NCI-H524 (cell line): ENCODE measurements around the gene ANKRD11.
A peak's percentile ranks its signal among the peaks of the same experiment; 100 is the strongest.
"Not testable (repeated sequence)": the region's sequence is repeated elsewhere in the genome, so short reads cannot be mapped to it uniquely, and the experiment has no call there.

Experiments
- DNase-seq, 2 experiments: peaks; one replicate each; lab custom pipeline; 2025; lab: John Stamatoyannopoulos, UW

The ANKRD11 gene

DNA sequence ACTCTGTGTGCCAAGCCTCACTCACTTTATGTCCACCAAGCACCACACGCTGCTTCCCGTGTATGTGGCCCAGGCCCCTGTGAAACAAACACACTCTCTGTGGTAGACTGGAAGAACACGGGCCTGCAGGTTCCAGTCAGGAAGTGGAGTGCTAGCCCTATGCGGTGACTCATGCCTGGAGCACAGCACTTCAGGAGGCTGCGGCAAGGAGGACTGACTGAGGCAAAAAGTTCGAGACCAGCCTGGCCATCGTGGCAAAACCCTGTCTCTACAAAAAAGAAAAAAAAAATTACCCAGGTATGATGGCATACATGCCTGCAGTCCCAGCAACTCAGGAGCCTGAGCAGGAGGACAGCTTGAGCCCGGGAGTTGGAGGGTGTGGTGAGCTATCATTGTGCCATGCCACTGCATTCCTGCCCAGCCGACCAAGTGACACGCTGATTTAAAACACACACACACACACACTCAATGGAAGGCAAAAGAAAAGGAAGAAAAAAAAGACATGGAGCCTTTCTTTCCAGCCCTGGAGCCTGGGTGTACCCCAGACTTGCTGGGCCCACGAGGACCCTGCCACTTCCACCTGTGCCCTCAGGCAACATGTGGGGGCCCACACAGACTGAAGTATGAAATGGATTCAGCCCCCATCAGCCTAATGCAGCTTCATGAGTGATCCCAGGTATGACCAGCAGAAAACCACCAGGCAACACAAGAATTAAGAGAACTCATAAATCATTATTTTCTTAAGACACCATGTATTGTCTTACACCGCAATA lies 126.6 kb downstream of the ANKRD11 start:
- peak in 1 of 2 experiments; percentile 28 for DNase-seq

DNA sequence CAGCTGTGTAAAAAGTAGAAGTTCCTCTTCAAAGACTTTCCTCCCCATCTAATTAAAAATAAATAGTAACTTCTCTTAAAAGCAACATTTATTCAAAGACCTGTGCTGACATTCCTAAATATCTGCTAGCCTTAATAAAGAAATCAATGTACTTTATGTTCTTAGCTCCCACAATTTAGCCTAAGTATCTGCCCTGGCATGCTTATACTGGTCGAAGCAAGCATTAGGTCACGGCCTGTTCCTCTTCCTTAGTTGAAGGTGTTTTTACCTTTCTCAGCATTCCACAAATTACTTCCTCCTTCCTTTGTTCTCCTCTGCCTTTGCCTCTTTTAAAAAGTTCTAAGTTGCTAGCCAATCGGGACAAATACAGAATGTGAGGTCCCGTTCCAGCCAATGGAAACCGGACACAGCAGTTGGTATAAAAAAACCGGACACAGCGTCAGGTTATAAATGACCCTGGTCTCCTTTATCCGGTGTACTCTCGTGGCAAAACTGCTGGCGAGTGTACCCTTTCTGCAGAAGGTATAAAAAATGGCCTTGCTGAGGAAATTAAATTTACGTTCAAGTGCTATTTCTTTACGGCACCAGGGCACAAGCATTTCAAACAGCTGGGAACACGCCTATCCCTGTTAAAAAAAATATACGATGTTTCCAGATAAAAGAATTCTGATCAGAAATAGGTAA lies 127.7 kb downstream of the ANKRD11 start:
- DNase-seq: not testable (repeated sequence)

DNA sequence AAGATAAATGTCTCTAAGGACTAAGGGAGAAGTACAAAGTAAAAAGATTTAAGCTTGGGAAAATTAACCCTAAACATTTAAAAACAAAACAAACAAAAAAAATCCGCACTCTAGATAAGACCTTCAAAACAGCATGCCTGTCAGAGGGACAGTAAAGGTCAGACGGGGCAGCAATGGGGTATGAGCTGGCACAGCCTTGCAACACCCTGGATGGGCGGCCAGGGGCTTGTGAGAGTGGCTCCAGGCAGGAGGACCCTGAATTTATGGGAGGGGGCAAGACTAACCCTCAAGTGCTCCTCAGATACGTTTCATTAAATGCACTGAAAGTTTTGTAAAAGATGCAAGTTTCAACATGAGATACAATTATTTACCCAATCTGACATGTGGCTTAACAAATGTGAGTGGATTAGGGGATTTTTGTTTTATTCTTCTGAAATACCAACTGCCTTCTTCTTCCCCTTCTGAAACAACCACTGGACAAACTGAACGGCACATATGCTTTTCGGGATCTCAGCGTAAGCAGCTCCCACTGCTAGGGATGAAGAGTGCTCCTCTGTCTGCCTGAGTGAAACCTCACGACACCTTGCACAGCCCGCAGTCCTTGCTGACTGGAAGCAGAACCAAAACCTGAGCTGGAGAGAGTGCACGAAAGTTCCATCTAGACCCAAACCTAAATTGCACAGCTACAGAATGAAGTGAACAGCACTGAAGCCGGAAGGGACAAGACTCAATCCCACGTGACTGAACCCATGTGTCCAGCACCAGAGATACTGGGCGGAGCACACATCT lies 128.4 kb downstream of the ANKRD11 start:
- DNase-seq: peak in 1 of 2 experiments; percentile 21

DNA sequence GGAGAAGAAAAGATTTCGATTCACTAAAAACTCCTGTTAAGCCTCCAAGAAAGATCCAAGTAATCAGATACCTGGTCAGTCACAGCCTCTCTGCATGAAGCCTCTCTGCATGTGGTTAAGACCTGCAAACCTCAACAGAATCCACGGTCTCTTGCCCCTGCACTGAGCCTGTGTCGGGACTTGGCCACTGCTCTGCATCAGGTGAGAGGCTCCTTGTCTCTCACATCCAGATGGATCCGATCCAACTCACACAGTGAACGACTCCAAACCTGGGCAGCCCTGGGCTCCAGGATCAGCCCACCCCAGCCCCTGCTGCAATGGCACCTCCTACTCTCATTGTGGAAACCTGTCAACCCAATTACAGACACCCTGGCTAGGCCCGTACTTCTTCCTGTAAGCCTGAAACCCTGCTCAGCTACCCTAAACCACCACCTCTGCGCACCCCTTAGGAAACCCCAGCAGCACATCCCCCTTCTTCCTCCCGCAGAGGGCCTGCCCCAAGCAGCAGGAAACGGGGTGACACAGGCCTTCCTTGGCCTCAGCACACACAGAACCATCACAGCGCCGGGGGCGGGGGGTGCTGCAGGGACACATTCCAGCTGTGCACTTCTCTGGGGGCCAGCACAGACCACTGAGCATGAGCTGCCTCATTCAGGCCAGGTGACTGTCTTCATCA lies 129.5 kb downstream of the ANKRD11 start:
- DNase-seq: peak in 1 of 2 experiments; percentile 28

DNA sequence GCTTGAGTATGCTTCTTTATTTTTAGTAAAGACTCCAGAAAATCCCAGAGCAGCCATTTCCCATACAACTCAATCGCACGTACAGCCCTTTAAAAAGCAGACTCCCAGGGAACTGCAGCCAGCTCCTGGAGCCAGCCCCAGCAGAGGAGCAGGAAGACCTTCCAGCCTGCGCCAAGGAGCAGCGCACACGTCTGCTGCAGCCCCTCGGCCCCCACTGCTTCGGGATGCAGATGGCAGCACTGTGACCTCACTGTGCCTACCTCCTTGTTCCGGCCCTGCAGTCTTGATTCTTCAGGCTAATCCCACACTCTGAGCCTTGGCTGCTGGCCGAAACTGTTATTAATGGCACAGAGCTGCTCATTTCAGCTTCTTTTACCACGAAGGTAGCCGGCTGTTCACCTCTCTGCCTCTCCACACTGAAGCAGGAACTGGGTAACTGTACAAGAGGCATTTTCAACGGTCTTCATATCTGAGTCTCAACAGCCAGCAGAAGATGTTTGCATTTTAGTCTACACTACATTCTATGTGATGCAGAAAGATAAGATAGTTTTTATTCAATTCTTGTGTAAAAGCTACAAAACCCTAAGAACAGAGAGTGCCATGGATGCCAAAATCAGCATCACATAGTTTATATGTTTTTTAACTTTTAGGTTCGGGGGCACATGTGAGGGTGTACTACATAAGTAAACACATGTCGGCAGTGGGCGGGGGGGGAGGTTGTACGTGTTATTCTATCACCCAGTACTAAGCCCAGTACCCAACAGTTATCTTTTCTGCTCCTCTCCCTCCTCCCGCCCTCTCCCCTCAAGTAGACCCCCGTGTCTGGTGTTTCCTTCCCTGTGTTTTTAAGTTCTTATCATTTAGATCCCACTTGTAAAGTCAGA lies 130.9 kb downstream of the ANKRD11 start:
- DNase-seq: peak; percentile 96 to 98

DNA sequence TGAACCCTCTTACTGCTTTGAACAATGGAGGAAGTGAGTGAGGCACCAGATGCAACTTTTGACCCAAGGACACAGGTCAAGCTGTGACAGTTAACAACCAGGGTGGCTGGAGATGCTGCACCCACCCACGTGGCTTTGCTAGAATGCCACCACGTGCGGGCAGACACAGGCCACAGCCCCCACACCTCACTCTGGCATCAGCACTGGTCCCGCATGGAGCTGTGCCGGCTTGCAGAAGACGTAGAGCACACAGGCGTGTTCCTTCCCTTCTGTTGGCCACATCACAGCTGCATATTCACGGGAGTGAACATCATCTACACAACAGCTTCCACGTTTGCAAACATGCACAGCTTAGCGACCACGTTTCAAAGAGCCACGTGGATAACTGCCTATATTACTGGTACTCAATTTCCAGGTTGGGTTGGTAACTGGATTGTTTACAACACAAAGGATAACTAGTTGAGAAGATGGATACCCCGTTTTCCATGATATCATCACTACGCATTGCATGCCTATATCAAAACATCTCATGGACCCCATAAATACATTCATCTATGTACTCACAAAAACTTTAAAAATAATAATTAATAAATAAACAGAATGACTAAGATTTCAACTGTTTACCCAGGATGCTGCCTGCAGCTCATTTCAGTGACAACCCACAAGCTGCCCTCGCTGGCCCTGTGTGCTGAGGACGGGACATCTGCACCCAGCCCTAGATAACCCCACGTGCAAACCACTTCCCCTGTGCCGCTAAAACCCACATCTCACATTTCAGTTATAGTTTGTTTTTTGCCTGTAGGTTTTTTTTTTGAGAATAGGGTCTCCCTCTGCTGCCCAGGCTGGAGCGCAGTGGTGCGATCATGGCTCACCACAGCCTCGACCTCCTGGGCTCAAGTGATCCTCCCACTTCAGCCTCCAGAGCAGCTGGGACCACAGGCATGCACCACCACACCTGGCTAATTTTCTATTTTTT lies 132.0 kb downstream of the ANKRD11 start:
- DNase-seq: no peak

DNA sequence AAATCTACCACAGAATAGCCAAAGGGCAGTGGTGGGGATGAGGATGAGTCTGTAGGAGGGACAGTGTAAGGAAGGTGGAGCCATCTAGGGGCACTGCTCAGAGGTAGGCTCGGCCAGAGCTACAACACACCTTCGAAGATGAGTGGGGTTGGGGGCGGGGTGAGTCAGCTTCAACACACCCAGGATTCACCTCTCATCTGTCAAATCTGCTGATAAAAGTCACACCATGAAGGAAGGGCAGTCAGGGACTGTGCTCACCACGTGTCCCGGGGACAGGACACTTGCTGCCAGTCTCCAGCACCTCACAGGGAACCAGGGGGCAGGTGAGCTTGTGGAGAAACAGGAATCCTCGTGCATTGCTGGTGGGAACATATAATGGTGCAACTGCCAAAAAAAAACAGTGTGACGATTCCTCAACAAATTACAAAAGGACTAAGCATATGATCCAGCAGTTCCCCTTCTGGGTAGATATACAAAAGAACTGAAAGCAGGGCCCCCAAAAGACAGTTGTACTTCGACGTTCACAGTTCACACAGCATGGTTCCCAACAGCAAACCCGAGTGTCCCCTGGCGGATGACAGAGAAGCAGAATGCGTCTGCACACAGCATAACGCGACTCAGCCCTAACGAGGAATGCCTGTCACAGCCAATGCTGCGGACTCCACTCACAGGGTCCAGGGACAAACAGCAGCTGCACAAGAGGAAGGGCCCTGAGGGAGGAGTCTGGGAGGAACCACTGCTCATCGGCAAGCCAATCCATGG lies 133.1 kb downstream of the ANKRD11 start:
- DNase-seq: peak; percentile 72 to 92

DNA sequence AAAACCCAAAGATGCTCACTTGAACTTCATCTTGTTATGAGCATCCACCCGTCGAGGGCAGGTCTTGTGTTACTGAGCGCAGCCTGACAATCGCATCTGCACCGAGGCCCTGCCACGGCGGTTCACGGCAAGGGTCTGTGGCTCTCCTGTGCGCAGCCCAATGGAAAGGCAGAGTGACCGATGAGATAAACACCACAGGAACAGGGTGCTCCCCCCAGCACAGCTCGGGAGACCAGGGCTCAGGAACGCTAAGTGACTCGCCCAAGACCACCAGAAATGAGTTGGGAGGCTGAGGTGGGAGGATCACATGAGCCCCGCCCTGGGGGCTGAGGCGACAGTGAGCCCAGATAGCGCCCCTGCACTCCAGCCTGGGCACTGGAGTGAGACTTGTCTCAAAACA lies 134.7 kb downstream of the ANKRD11 start:
- no peak for DNase-seq

DNA sequence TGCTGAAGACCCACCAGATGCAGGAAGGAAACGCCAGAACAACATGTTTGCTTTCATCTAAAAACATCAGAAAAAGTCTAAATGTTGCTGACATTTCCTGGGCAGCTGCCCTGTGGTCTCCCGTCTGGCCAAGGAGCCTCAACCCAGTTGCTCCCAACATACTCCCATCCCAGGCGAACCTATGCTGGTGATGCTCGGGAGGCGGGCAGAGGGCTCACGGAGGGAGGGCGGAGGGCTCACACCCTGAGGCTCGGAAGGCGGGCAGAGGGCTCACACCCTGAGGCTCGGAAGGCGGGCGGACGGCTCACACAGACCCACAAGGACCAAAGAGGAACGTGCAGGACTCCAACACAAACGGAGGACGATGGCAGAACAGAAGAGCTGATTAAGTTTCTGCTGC lies 135.4 kb downstream of the ANKRD11 start:
- DNase-seq: no peak

DNA sequence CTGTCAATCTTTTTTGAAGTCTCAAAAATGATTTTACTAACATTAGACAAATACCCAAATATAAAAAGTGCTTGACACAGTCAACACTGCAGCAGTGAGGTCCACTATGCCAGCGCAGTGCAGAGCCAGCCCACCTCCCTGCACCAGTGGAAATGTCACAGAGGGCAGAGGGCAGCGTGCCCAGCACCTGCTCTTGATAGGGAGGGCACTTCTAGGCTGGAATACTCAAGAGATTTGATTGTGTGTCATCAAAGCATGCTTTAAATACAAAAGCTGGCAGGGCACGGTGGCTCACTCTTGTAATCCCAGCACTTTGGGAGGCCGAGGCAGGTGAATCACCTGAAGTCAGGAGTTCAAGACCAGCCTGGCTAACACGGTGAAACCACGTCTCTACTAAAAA lies 136.0 kb downstream of the ANKRD11 start:
- DNase-seq: no peak

DNA sequence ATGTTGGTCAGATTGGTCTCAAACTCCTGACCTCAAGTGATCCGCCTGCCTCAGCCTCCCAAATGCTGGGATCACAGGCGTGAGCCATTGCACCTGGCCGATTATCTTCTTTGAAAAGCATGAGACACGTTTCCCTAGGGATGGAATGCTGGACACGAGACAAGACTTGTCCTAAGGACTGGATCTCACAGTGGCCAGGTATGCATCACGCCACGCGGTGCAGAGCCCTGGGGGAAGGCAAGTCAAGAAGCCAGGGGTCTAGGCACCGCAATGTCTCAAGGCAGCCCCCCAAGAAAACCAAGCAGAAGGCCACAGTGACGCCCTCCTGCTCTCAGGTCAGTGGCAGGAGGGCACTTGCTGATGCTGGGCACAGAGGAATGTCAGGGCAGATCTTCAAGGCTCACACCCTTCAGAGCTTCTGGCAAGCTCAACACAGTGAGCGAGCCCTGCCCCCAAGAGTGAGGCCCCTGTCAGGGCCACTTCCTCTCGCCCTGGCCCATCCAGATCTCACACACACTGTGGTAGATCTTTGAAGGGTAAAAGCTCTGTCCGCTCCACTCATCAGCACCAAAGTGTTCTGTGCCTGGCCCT lies 138.2 kb downstream of the ANKRD11 start:
- DNase-seq: no peak

DNA sequence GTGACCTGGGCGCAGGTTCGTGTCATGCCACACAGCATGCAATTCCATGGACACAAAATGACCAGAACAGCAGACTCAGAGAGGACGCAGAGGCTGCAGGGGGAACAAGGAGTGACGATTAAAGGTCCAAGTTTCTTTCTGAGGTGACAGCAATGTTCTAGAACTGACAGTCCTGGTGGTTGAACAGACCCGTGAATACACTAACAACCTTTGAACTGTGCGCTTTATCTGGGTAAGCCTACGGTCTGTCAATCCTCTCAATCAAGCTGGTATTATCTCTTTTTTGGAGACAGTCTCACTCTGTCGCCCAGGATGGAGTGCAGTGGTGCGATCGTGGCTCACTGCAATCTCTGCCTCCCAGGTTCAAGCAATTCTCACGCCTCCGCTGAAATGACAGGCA lies 138.7 kb downstream of the ANKRD11 start:
- DNase-seq: no peak

DNA sequence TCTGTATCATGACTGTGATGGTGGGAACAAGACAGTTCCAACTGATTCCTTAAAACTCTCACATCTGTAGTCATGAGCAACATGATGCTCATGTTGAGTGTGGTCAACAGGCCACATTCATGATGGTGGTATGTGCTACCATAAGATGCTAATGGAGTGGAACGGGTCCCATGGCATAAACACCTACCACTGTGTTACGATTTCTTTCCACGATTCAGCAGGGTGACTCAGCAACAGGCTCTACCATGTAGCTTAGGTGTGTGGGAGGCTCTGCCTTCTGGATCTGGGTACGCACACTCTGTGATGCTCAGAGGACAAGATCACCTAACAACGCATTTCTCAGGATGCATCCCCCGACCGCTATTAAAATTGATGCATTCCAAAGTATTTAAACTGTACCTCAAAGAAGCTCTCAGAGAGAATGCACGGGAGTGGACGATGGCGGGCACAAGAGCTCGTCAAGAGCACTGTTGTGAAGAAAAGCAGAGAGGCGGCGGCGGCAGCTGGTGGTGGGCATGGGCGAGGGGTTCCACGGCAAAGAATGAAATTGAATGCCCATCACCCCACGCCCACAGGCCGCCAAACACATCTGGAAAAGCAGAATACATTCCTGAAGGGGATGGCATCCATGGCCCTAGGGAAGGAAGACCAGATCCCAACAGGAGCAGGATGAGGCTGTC lies 139.5 kb downstream of the ANKRD11 start:
- DNase-seq: no peak

DNA sequence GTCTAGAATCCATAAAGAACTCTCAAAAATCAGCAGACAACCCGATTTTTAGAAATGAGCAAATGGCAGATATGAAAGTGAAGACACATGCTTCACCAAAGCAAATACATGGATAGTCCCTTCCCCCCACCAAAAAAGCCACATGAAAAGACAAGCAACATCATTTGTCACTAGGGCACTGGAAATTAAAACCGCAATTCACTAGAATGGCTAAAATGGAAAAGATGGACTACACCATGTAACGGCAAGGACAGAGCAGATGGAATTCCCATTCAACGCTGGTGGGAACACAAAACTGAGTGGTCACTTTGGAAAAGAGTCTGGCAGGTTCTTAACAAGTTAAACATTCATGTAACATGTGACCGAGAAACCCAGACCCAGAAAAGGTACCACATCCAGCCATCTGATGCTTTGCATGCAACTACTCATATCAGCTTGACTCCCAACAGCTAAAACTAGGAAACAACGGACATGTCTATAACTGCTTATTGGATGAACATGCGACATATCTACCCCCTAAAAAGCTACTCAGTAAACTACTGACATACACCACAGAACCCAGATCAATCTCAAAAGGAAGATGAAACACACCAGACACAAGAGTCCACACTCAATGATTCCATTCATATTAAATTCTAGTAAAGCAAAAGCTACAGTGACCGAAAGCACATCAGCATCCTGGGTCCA lies 140.3 kb downstream of the ANKRD11 start:
- DNase-seq: no peak

DNA sequence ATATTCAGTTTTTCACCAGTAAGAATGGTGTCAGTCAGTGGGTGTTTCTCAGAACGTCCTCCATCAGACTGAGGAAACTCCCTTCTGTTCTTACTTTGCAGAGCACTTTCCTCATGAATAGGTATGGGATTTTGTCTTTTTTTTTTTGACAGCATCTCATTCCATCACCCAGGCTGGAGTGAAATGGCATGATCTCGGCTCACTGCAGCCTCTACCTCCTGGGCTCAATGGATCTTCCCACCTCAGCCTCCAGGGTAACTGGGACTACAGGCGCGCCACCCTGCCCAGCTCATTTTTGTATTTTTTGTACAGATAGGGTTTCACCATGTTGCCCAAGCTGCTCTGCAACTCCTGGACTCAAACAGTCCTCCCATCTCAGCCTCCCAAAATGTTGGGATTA lies 142.6 kb downstream of the ANKRD11 start:
- no peak for DNase-seq

DNA sequence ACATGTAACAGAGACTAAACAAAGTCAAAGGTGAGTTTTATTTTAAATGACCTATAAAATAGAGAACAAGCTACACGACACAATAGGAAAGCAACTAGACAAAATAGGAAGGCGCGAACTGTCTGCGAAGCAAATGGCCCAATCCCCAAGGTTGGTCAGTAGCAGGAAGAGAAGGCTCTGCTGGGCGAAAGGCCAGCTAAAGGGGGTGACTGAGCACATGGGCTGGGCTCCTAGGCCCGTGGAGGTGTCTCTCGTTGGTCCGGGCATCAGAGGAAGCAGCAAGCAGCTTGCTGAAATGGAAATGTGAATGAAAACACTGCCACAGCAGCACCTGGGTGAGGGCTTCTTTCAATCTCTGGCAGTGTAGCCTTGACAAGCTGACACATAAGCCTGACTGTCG lies 143.5 kb downstream of the ANKRD11 start:
- DNase-seq: no peak

DNA sequence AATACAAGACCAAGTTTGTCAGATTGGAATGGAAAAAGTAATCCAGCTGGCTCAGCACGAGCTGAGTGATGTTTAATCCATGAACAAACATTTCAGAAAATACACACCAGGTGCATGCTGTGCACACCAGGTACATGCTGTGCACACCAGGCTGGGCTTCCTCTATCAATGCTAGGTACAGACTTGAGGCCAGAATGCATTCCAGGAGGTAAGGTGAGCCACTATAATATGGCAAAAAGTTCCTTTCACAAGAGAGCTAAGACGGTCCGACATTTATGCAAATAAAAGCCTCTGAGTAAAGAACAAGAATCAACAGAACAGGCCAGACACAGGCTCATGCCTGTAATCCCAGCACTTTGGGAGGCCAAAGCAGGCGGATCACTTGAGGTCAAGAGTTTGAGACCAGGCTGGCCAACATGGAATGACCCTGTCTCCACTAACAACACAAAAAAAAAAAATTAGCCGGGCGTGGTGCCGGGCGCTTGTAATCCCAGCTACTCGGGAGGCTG lies 144.7 kb downstream of the ANKRD11 start:
- DNase-seq: peak in 1 of 2 experiments; percentile 70
